Effector memory CD8-positive, alpha-beta T cell (primary cell): ENCODE measurements around the gene RNF113B.

ENCODE experiments used
- ATAC-seq: fragments of 150-1000 bp; cut with Tn5 transposase; replicated peaks from 2 replicates; pipeline ENCODE4 v1.10.0; 2021; ENCODE audit warnings: mild to moderate bottlenecking, moderate library complexity
- DNase-seq, 3 experiments: peaks; one replicate each; pipeline ENCODE4 v3.0.0; 2021
- H3K27ac Mint-ChIP-seq, 2 donors: one replicate each; pipeline ENCODE4 v1.8.0; 2022; ENCODE audit warnings: mild to moderate bottlenecking in 2 of 2, mixed read lengths in 2 of 2, moderate library complexity in 2 of 2
- H3K27me3 Mint-ChIP-seq, 2 donors: one replicate each; pipeline ENCODE4 v1.8.0; 2022; ENCODE audit warnings: mixed read lengths in 2 of 2
- H3K36me3 Mint-ChIP-seq: one replicate; pipeline ENCODE4 v1.8.0; 2022; ENCODE audit warnings: mild to moderate bottlenecking, moderate library complexity, mixed read lengths; ENCODE audit not compliant: insufficient read depth
- H3K4me1 Mint-ChIP-seq, 2 donors: one replicate each; pipeline ENCODE4 v1.8.0; 2022; ENCODE audit warnings: low read depth in 2 of 2, mixed read lengths in 2 of 2
- H3K4me3 Mint-ChIP-seq, 2 donors: one replicate each; pipeline ENCODE4 v1.8.0; 2022; ENCODE audit warnings: mild to moderate bottlenecking in 2 of 2, mixed read lengths in 2 of 2, moderate library complexity in 2 of 2
- H3K9me3 Mint-ChIP-seq, 2 donors: one replicate each; pipeline ENCODE4 v1.8.0; 2022; ENCODE audit warnings: mixed read lengths in 2 of 2

The RNF113B gene

GRCh38 chr13:98129059-98129746 lies 47.9 kb downstream of the RNF113B start:
- H3K27ac Mint-ChIP-seq: no peak overlapping the region
- no peak overlapping the region for H3K4me3 Mint-ChIP-seq
- H3K27me3 Mint-ChIP-seq: peaks cover 36 to 37% of the 10 kb centered on the region in 2 donors
- DNase-seq: no peak
- H3K36me3 Mint-ChIP-seq: no peaks in the 10 kb centered on the region
- ATAC-seq: no peak
- H3K9me3 Mint-ChIP-seq: peaks cover 4% of the 10 kb centered on the region in 2 donors
- no peaks in the 10 kb centered on the region for H3K4me1 Mint-ChIP-seq
